ENCODE results near the gene GPR137B.
"Not testable (repeated sequence)": the region's sequence is repeated elsewhere in the genome, so short reads cannot be mapped to it uniquely, and the experiment has no call there.

Gene GPR137B

DNA sequence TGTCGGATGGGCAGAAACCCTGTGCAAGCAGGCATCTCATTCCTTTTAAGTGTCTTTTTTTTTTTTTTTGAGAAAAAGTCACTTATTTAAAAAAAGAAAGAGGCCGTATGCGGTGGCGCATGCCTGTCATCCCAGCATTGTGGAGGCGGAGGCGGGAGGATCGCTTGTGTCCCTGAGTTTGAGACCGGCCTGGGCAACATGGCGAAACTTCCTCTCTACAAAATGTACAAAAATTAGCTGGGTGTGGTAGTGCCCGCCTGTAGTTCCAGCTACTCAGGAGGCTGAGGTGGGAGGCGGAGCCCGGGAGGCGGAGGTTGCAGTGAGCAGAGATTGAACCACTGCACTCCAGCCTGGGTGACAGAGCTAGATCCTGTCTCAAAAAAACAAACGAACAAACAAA lies 1.7 kb downstream of the GPR137B start:
- no peak for DNase-seq (ENCODE audit: low read depth)

DNA sequence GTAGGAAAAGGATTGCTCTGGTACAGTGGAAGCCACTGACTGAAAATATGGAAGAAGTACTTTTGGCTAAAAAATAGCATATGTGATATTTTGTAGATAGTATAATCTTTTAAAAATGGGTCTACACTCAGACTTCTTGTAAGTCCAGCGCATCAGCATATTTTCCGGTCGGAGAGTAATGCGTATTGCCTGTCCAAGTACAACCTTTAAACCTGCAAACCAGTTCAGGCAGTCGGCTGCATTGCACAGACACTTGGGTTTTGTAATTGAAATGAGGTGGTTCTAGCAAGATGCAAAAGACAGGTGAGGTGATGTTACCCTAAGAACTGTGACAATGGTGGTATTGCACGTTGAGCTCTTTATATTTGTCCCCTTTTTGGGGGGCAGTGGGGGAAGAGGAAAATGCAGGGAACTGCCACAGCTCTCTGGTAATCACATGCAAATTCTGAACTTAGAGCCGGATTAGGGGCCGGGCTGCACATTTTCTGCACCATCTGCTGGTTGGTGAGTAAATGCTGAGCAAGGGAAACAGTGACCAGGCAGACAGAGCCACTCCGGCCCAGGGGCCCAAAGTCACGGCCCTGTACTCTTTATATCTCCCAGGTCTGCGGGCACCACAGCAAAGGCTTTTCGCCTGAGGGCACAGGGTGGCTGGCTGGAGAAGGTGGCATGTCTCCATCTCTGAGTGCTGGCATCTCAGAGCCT lies 2.3 kb downstream of the GPR137B start:
- no peak for DNase-seq (ENCODE audit: low read depth)

DNA sequence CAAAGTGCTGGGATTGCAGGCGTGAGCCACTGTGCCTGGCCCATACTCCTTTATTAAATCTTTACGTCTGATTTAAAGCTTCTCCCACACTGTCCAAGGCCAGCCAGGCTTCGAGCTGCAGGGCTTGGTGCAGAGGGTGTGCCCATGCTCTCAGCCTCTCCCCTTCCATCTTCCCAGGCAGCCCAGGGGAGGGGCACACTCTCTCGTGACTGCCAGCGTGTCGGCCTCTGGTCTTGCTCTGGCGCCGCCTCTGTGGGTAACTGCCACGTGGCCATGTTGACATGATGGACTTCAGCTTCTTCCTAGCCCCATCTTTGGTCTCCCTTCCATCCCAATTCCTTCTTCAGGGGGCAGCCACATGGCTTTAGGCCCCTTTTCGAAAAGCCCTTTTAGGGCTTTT lies 4.7 kb downstream of the GPR137B start:
- DNase-seq (ENCODE audit: low read depth): no peak

DNA sequence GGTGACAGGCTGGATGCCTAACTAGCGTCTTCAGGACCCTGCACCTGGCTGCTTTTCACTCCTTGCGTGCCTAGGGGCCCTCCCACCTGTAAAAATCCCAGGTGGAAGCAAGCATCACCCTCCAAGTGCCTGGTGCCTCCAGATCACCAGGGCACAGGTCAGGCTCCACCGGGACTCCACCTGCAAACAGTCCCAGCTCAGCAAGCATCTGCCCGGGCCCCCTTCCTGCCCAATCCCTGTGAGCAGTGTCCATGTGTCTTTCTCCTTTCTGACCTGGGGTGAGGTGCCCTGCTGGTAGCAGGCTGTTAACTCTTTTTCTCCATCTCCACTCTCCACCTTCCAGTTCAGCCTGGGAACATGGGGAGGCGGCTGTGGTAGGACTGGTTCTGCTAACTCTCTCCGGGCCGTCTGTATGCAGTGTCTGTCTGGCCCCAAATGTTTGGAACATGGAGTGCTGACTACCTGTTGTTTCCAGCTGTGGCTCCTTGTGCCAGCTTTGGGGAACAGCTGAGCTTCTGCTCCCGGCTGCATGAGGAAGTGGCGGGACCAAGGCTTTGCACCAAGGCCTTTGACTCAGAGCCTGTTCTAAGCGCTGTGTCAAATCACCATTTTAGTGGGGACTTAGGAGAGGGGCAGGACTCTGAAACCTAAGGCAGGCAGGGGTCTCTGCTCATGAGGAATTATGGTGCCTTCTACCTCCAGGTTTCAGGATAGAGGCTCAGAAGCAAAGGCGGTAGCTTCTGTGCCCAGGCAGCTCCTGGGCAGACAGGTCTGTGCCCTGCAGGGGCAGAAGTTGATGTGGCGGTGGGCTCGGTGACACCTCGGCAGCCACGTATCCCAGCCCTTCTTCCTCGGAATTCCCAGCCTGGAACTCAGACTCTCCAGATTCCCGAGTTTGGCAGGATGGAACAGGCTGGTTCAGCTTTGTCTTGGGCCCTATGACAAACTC lies 5.5 kb downstream of the GPR137B start:
- DNase-seq (ENCODE audit: low read depth): no peak

DNA sequence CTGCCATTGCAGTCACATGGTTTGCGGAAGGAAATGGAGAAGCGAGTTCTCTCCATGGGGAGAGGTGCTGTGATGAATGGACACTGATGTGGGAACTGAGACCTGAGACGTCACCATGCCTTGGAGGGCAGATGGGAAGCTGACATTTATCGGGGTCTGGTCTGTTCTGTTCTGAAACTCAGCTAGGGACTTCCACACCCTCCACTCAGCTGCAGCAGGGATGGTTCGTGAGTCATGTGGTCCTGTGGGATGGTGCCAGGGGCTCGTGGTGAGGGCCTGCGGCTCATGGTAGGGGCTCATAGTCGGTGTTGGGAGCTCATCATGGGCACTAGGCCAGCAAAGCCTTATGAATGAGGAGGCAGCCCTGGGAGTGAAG lies 6.1 kb downstream of the GPR137B start:
- no peak for DNase-seq (ENCODE audit: low read depth)

DNA sequence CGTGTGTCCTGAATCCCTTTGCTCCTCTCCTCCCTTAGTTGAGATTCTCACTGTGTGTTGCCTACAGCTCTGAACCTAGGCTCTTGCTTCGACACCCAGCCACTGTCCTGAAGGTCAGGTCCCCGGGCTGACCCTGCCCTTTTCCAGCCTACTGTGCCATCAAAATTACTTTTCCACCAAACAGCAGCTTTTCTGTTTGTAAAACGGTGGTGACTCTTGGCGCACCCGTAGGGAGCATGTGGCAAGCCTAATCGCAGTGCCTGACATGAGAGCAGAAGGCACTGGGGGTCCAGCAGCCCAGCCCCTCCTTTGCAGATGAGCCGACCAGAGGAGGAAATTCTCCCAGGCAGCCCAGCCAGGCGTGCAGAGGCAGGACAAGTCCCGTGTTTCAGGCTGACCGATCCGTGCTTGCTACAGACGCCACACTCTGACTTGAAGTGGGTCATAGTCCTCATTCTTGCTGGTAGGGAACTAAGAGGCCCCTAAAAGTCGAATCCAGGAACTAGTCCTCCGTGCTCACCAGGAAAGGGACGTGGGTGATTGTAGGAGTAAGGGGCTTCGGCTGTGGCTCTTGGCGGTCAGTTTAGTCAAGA lies 6.8 kb downstream of the GPR137B start:
- DNase-seq (ENCODE audit: low read depth): no peak

DNA sequence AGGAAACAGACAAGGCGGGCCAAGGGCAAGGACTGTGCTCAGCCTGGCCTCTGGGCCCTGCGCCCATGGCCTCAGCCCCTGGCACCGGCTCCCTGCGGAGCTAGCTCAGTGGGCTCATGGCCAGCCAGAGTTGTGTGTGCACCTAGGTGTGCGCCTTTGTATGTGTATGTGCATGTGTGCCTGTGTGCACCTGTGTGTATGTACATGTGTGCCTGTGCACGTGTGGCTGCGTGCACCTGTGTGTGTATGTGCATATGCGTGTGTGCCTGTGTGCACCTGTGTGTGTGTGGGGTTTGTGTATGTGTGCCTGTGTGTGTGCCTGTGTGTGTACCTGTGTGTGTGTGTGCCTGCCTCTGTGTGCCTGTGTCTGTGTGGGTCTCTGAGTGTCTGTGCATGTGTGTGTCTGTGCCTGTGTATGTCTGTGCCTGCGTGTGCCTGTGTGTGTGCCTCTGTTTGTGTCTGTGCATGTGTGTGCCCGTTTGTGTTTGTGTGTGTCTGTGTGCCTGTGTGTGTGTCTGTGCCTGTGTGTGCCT lies 7.4 kb downstream of the GPR137B start:
- no peak for DNase-seq (ENCODE audit: low read depth)

DNA sequence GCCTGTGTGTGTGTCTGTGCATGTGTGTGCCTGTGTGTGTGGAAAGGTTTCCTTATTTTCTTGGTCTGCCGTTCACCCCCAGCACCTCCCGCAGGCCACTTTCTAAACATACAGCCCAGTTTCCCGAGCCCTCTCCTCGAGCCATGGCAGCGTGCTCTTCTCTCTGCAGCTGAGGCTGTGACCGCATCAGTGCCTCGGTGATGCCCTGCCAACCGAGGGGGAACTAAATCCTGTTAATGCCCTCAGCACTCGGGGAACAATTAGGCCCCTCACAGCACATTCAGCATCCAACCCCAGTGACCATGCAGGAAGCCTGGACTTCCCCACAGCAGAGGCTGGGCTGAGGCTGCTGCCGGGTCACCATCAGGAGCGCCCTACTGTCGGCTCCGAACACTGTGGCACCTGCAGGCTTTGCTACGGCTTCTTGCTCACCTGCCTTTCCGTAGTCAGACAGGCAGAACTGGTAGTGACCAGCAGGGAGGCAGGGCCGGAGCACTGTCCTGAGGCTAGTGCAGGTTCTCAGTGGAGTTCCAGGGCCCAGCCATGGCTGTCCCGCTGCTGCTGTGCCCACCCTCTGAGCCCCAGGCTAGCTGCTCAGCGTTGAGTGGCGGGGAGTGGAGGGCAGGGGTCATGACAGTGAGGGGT lies 8.1 kb downstream of the GPR137B start:
- no peak for DNase-seq (ENCODE audit: low read depth)

DNA sequence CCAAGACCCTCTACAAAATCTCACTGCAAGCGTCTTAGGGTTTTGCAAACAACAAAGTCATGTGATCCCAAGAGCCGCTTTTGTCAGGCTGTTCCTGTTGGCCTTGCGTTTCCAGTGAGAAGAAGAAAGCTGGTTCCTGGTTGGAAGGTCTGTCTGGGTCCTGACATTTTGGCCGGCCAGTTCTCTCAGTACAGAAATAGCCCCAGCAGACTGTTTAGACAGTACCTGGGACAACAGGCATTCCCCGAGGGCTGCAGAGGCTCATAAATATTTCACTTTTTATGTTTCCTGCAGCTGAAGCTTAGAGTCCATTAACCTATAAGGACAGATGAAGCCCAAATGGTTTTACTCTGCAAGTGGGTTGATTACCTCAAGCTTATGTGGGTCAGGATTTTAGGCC lies 8.6 kb downstream of the GPR137B start:
- DNase-seq (ENCODE audit: low read depth): no peak

DNA sequence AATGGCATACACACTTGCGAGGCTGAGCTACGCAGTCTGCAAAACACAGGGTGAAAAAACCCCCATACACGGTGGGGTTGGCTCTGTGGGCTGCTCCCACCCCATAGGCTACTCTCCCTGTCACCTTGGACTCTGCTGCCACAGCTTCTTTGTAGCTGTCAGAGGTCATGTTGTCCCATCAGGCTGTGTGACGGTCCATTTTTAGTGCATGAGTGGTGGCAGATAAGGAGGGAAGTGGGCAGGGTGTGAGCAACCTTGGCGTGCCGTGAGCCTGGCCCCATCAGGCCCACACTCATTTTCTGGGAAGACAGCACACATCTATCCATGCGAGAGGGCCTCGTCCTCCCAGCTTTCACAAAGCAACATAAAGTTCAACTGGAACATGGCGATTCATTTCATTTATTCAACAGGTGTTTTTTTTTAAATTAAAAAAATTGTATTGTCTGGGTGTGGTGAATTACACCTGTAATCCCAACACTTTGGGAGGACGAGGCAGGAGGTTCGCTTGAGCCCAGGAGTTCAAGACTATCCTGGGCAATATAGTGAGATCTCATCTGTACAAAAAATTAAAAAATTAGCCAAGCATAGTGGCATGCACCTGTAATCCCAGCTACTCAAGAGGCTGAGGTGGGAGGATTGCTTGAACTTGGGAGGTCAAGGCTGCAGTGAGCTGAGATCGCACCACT lies 9.5 kb downstream of the GPR137B start:
- DNase-seq (ENCODE audit: low read depth): no peak

DNA sequence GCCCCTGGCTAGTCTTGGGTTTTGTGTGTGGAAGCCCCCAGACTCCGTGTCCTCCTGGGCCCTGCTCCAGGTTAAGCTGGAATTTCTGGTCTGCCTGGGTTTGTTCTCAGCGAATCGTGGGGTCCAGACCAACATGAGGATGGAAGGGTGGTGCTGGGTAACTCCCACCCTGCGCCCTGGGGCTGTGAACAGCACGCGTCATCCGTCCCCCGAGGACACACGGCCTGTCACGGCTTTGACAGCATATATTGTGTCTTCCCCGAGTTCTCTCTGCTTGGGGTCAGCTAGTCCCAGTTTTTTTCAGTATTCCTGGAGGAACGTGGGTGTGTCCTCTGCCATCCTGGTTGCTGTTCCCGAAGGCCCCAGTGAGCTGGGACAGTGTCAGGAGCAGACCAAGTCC lies 11.8 kb downstream of the GPR137B start:
- no peak for DNase-seq (ENCODE audit: low read depth)

DNA sequence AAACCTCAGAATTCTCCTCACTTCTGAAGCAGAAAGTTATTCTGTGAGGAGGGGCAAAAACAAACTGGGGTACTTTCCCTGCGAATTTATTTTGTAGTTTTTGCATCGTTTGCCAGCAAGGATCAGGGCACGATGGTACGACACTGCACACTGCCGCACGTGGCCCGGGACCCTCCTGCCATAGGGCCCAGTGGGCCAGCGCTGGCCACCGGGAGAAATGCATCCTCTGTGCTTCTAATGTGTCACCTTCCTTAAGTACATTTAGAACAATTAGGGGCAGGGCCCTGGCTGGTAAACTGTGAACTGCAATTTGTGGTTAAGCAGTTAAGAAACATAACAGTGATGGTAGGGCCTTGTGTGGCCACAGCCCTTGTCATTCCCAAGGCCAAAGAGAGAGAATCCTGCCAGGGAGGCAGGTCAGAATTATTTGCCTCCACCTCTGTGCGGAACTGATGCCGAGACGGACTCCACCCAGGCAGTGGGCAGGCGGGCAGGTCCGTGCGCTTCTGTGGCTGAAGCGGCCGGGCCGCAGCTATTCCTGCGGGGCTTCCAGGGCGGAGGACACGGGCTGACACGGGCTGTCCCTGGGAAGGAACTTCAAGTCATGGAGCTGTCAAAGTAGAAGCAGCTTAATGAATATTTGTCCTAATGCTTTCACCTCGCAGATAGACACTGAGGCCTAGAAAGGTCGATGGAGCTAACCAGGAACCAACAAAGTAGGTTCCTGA lies 12.5 kb downstream of the GPR137B start:
- no peak for DNase-seq (ENCODE audit: low read depth)

DNA sequence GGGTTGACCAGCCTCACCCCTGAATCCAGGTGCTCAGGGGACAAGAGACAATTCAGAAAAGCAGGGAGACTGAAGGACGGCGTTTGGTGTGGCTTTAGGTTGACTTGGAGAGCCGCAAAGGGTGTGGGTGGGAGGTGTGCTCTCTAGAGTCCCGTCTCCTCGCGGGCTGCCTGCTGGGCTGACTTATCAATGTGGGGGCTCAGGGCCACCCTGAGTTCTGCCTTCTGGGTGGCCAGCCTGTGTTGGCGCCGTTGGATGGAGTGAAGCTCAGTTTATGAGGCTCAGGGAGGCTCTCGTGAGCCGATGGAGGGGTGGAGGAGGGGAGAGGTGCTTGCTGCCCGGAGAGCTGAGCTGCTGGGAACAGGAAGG lies 13.0 kb downstream of the GPR137B start:
- DNase-seq (ENCODE audit: low read depth): no peak

DNA sequence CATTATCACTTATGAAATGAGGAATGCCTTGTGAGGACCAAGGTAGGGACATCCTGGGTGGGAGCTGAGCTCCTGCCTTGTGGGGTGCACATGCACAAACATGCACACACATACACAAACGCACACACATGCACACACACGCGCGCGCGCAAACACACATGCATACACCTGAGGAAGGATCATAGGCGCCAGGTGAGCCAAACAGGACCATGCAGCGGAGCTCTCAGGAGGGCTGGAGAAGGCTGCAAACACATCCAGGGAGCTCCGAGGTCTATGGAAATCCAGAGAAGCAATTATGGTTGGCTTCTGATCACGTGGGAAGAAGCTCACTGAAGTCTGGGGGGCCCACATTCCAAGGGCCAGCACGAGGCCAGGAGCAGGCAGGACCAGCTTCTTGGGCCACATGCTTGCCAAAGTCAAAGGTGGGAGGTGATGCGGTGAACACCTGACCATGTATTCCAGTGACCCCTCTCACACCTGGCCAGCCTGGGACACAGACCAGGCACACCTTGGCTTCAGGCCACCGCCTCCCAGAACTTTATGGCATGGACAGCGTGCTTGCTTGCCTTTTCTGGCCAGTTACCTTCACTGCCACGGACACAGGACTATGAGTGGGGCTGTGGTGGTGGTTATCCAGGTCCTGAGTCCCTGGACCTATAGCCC lies 13.6 kb downstream of the GPR137B start:
- no peak for DNase-seq (ENCODE audit: low read depth)

DNA sequence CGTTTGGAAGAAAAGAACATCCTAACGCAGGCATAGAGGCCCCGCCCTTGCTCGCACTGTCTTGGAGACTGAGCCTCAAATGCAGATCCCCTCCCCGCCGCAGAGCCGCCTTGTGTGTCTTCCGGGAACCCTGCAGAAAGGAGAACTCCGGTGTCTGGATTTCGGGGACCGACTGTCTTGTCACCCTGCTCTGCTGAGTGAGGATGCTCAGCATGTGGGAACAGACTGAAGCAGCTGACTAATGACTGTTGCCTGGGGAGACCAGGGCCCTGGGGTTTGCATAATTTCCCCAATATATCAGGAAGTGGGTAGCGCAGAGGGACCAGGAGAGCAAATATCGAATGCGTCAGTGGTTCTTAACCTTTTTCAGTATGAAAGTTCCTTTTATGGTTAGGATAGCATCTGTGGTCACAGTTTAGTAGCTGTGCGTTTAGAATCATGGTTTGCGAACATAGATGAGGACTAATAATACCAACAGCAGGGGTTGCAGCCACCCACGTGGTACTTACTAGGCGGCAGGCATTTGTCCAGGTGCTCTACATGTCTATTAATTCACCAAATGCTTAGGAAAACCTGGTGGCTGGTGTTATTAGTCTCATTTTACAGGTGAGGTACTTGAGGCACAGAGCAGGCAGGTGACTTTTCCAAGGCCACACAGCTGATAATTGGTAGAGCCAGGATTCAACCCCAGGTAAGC lies 14.3 kb downstream of the GPR137B start:
- no peak for DNase-seq (ENCODE audit: low read depth)

DNA sequence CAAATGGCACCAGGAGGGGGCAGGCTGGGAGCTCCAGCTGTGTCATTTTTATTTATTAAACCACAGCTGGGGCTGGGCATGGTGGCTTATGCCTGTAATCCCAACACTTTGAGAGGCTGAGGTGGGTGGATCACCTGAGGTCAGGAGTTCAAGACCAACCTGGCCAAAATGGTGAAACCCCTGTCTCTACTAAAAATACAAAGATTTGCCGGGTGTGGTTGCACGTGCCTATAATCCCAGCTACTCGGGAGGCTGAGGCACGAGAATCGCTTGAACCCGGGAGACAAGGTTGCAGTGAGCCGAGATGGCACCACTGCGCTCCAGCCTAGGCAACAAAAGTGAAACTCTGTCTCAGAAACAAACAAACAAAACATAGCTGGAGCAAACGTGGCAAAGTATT lies 15.7 kb downstream of the GPR137B start:
- DNase-seq (ENCODE audit: low read depth): not testable (repeated sequence)

DNA sequence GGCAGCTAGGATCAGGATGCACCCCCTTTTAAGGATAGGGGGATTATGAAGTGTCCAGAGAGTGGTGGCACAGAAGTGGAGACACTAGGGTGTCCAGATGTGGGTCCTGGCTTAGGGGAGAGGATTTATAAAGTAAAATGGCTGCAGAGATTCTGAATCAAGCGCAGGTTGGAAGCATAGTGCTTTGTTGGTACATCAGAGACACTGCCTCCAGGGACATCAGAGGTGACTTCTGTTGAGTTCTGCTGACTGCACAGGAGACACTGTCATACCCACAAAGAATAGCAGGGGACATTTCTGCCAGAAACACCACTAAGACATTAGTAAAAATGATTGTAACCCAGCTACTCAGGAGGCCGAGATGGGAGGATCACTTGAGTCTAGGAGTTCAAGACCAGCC lies 16.4 kb downstream of the GPR137B start:
- no peak for DNase-seq (ENCODE audit: low read depth)

DNA sequence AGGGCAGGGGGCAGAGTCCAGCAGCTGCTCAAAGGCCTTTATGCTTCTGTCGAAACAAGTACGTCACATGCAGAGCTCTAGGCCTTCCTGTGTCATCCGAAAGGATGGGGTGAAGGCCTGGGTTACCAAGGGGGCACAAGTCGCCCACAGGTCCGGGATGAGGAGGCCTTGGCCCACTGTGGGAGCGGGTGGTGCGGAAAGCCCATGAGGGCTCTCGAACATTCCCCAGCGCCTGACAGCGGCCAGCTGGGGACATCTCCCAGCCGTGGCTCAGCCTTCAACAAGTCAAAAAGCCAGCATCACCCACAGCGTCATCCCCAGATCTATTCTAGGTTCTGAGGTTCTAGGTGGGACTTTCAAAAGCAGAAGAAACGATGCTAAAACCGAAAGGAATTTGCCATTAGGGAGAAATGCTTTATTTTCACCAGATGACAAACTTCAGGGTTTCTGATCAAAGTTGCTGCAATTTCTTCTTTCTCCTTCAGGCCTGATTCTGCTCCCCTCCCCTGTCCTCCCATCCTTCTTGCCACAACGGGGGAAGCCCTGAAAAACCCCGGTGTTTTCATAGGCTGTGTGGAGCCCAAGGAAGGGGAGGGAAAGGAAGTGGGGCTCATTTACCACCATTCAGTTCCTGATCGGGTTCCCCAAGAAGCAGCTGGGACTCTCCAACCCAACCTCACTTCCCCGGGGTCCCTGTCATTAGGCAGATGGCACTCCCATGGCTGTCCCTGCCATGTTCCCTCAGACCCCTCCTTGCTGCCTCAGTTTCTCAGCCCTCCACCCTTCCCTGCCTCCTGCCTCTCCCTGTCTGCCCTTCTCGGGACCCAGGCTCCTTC lies 17.6 kb downstream of the GPR137B start:
- DNase-seq (ENCODE audit: low read depth): no peak

DNA sequence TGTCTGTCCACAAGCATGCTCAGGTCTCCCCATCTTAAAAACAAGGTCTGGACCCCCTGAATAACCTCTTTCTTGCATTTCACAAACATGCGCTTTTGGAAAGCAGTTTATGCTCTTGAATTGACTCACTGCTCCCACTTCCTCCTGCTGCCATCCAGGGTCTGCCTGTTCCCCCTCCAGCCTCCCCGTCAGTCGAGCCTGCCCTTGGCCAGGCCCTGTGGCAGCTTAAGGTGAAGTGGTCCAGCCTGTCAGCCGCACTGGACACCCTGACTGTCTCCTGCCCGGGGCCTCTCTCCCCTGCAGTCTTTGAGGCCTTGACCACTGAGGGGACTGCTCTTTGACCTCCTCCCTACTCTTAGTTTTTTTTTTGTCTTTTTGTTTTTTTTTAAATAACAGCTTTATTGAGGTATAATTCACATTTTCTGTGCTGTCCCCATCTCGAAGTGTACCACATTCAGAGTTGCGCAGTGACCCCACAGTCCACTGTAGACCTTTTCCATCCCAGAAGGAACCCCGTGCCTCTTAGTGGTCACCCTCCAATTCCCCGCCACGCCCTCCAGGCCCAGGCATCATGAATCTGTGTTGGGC lies 18.3 kb downstream of the GPR137B start:
- DNase-seq (ENCODE audit: low read depth): no peak

Measured in fibroblast of the conjunctiva (primary cell).